HG03460 (cell line): Measurements from ENCODE around the gene CCDC85B.

Experiments used
- ATAC-seq: cut with Tn5 transposase; IDR thresholded peaks from one replicate; pipeline ENCODE4 v1.9.1; 2021; ENCODE audit not compliant: unreplicated experiment

Gene CCDC85B

GRCh38 chr11:65868076-65868667 lies 22.3 kb upstream of the CCDC85B start:
- ATAC-seq = no peak

- ATAC-seq = no peak
Measured at GRCh38 chr11:65868907-65869306, 21.6 kb upstream of the CCDC85B start.

GRCh38 chr11:65869643-65870306 lies 20.7 kb upstream of the CCDC85B start:
- no peak for ATAC-seq

GRCh38 chr11:65870307-65870658 lies 20.2 kb upstream of the CCDC85B start:
- ATAC-seq = no peak

GRCh38 chr11:65870706-65871681 lies 19.5 kb upstream of the CCDC85B start:
- ATAC-seq = no peak

GRCh38 chr11:65871811-65872548 lies 18.5 kb upstream of the CCDC85B start:
- ATAC-seq = no peak

GRCh38 chr11:65872586-65873317 lies 17.7 kb upstream of the CCDC85B start, which contains the start of gene EFEMP2:
Gene EFEMP2 (minus strand): TSS chr11:65872800. CDS start chr11:65872354, 446 bp downstream.
- ATAC-seq = no peak

GRCh38 chr11:65873318-65874156 lies 16.9 kb upstream of the CCDC85B start:
- peak; percentile 62 for ATAC-seq

- no peak for ATAC-seq
Measured at GRCh38 chr11:65879617-65880016, 10.9 kb upstream of the CCDC85B start, which contains the start of gene CTSW. Gene CTSW (plus strand): TSS chr11:65879837. CDS start chr11:65879855, 18 bp downstream.

- no peak for ATAC-seq
Measured at GRCh38 chr11:65880027-65880426, 10.4 kb upstream of the CCDC85B start.

GRCh38 chr11:65880844-65881421 lies 9.5 kb upstream of the CCDC85B start:
- ATAC-seq = no peak

- no peak for ATAC-seq
Measured at GRCh38 chr11:65882120-65883057, 8.1 kb upstream of the CCDC85B start.

GRCh38 chr11:65883058-65883761 lies 7.3 kb upstream of the CCDC85B start:
- no peak for ATAC-seq

- ATAC-seq = no peak
Measured at GRCh38 chr11:65883786-65884715, 6.4 kb upstream of the CCDC85B start.

GRCh38 chr11:65884716-65885092 lies 5.8 kb upstream of the CCDC85B start:
- ATAC-seq = no peak

GRCh38 chr11:65885231-65885630 lies 5.2 kb upstream of the CCDC85B start:
- no peak for ATAC-seq
